Hepatocyte (in vitro differentiated cells): ENCODE measurements around the gene MAP2. TPM values are rescaled to one million over a fixed set of nuclear protein-coding genes. Genes with fewer than 3 reads are reported as not detected.

Experiments used
- DNase-seq: peaks from one replicate; pipeline ENCODE4 v3.0.0-alpha.2; 2016; ENCODE audit warnings: low spot score
- H2AFZ ChIP-seq: fragments of 200-600 bp; sonication (generic); 2 replicates; pipeline ENCODE4 v1.6.0; 2016; ENCODE audit warnings: antibody characterized with exemption, mild to moderate bottlenecking
- H3K27ac ChIP-seq: fragments of 200-600 bp; sonication (generic); 2 replicates; pipeline ENCODE4 v1.5.1; 2016; ENCODE audit warnings: mild to moderate bottlenecking
- H3K27me3 ChIP-seq: fragments of 200-600 bp; sonication (generic); 2 replicates; pipeline ENCODE4 v1.6.1; 2016
- H3K36me3 ChIP-seq: fragments of 200-600 bp; sonication (generic); replicated peaks from 2 replicates; pipeline ENCODE4 v1.5.1; 2016; ENCODE audit warnings: low read depth; ENCODE audit not compliant: insufficient read depth
- H3K4me1 ChIP-seq: fragments of 200-600 bp; sonication (generic); 2 replicates; pipeline ENCODE4 v1.5.1; 2016; ENCODE audit warnings: mild to moderate bottlenecking, moderate library complexity; ENCODE audit not compliant: insufficient read depth
- H3K4me2 ChIP-seq: fragments of 200-600 bp; sonication (generic); 2 replicates; pipeline ENCODE4 v1.6.0; 2016
- H3K4me3 ChIP-seq: fragments of 200-600 bp; sonication (generic); 2 replicates; pipeline ENCODE4 v1.5.1; 2016; ENCODE audit warnings: mild to moderate bottlenecking
- H3K79me2 ChIP-seq: fragments of 200-600 bp; sonication (generic); 2 replicates; pipeline ENCODE4 v1.6.0; 2017; ENCODE audit warnings: mild to moderate bottlenecking
- H3K9me2 ChIP-seq: fragments of 200-600 bp; sonication (generic); replicated peaks from 2 replicates; pipeline ENCODE4 v1.6.0; 2017; ENCODE audit warnings: mild to moderate bottlenecking; ENCODE audit not compliant: insufficient read depth
- H3K9me3 ChIP-seq: fragments of 200-600 bp; sonication (generic); 2 replicates; pipeline ENCODE4 v1.5.1; 2016; ENCODE audit warnings: low read depth, mild to moderate bottlenecking
- H4K20me1 ChIP-seq: fragments of 200-600 bp; sonication (generic); 2 replicates; pipeline ENCODE4 v1.6.0; 2016; ENCODE audit warnings: mild to moderate bottlenecking; ENCODE audit not compliant: insufficient read depth, poor library complexity, severe bottlenecking
- EZH2 ChIP-seq: fragments of 200-600 bp; sonication (generic); IDR thresholded peaks from 2 replicates; pipeline ENCODE4 v1.6.1; 2016; ENCODE audit warnings: antibody characterized with exemption, mild to moderate bottlenecking, borderline replicate concordance
- EZH2phosphoT487 ChIP-seq: fragments of 200-600 bp; sonication (generic); IDR thresholded peaks from one replicate; pipeline ENCODE4 v1.6.1; 2018; ENCODE audit warnings: antibody characterized with exemption, mild to moderate bottlenecking, low read depth, moderate library complexity; ENCODE audit not compliant: unreplicated experiment, severe bottlenecking
- WGBS: methylation state at CpG from one replicate; pipeline ENCODE4 v1.1.6; 2016; ENCODE audit warnings: low lambda C conversion rate; ENCODE audit errors: missing lambda C conversion rate; 5-methylcytosine and 5-hydroxymethylcytosine counted together
- polyA plus RNA-seq: library from polyadenylated mRNA; unstranded; fragments of >200 nt; fragmentation: Nextera tagmentation; extraction: Ambion mirVana; gene quantifications from 2 replicates; pipeline ENCODE4 v1.2.1, GENCODE V29; 2016
- total RNA-seq: library from RNA; depleted of rRNA; stranded (reverse); fragments of >200 nt; gene quantifications from 2 replicates; pipeline ENCODE4 v1.2.3, GENCODE V29; 2014
- TF ChIP-seq, protein P1 (sequence below): fragments of 200-600 bp; sonication (generic); IDR thresholded peaks from 2 replicates; pipeline ENCODE4 v1.5.1; 2016; ENCODE audit warnings: antibody characterized with exemption, mild to moderate bottlenecking; ENCODE audit not compliant: poor library complexity

Gene MAP2
- total and polyA plus RNA-seq, 2 experiments from 2014 or later: 4.6 to 5.8 TPM

DNA sequence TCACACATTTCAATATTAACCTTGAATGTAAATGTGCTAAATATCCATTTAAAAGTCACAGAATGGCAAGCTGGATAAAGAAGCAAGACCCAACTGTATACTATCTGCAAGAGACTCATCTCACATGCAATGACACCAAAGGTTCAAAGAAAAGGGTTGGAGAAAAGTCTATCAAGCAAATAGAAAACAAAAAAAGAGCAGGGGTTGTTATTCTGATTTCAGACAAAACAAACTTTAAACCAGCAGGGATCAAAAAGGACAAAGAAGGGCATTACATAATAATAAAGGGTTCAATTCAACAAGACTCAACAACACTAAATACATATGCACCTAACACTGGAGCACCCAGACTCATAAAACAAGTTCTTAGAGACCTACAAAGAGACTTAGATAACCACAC is 333.3 kb downstream of the MAP2 start:
- Histone ChIP-seq H3K4me1 (no peaks in the 10 kb centered on the region), H3K4me2 (no peak overlapping the region), H3K4me3 (no peak overlapping the region), H3K36me3 (no peaks in the 10 kb centered on the region), H3K79me2 (no peaks in the 10 kb centered on the region), H3K27me3 (no peaks in the 10 kb centered on the region), H4K20me1 (no peaks in the 10 kb centered on the region), H2AFZ (no peak overlapping the region), H3K9me2 (no peaks in the 10 kb centered on the region), H3K27ac (no peak overlapping the region), H3K9me3 (no peaks in the 10 kb centered on the region)
- no peak for TF ChIP-seq EZH2
- no peak for DNase-seq

DNA sequence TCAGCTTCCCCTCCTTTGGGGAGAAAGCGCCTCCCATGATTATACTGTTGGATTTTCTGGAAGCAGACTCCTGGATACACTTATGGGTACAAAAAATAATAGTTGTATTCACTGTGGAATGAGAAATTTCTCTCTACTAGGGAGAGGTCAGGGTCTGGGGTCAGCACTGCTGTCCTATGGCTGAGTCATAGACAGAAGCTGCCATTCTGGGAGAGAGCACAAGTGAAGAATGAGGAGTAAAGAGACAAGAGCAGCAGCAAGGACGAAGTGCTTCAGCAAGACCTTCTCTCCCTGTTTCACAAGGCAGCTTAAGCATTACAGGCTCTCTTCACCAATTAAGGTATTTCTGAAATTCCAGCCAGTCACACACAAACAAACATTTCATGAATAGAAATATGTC is 337.7 kb downstream of the MAP2 start:
- 53% methylated on average over 2 of the region's 2 CpGs for WGBS
- Histone ChIP-seq H3K4me3 (no peak overlapping the region), H3K27ac (no peak overlapping the region), H3K4me1 (no peaks in the 10 kb centered on the region), H3K9me3 (no peaks in the 10 kb centered on the region), H3K79me2 (no peaks in the 10 kb centered on the region), H3K9me2 (no peaks in the 10 kb centered on the region), H2AFZ (no peak overlapping the region), H4K20me1 (no peaks in the 10 kb centered on the region), H3K27me3 (no peaks in the 10 kb centered on the region), H3K36me3 (no peaks in the 10 kb centered on the region), H3K4me2 (no peak overlapping the region)
- TF ChIP-seq EZH2phosphoT487 (no peak), EZH2 (no peak)
- TF ChIP-seq, protein P1, sequence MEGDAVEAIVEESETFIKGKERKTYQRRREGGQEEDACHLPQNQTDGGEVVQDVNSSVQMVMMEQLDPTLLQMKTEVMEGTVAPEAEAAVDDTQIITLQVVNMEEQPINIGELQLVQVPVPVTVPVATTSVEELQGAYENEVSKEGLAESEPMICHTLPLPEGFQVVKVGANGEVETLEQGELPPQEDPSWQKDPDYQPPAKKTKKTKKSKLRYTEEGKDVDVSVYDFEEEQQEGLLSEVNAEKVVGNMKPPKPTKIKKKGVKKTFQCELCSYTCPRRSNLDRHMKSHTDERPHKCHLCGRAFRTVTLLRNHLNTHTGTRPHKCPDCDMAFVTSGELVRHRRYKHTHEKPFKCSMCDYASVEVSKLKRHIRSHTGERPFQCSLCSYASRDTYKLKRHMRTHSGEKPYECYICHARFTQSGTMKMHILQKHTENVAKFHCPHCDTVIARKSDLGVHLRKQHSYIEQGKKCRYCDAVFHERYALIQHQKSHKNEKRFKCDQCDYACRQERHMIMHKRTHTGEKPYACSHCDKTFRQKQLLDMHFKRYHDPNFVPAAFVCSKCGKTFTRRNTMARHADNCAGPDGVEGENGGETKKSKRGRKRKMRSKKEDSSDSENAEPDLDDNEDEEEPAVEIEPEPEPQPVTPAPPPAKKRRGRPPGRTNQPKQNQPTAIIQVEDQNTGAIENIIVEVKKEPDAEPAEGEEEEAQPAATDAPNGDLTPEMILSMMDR: no peak
- DNase-seq: no peak

DNA sequence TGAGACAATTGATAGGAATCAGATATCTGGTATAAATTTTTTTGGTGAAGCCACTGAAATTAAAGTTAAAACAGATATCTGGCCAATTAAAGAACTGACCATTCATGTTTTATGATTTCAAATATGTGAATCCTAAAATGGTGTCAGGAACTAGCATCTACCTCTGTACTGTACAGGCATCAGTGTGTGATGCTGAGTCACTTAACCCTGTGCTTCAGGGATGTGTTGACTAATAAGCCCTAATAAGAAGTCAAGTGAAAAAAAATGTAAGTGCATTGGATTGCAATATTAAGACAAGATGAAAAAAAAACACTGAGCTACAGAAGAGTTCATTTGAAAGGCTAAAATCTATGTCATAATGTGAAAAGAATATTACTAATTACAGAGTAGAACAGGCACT is 338.7 kb downstream of the MAP2 start:
- no peaks in the 10 kb centered on the region for H3K4me1 ChIP-seq
- no peak overlapping the region for H3K4me3 ChIP-seq
- no peak overlapping the region for H3K4me2 ChIP-seq
- no peaks in the 10 kb centered on the region for H3K27me3 ChIP-seq
- H3K36me3 ChIP-seq: no peaks in the 10 kb centered on the region
- no peaks in the 10 kb centered on the region for H3K9me2 ChIP-seq
- H3K79me2 ChIP-seq: no peaks in the 10 kb centered on the region
- no peak overlapping the region for H3K27ac ChIP-seq
- H2AFZ ChIP-seq: no peak overlapping the region
- no peaks in the 10 kb centered on the region for H4K20me1 ChIP-seq
- no peaks in the 10 kb centered on the region for H3K9me3 ChIP-seq
- DNase-seq: no peak
- TF ChIP-seq, protein P1: no peak
- no peak for TF ChIP-seq EZH2phosphoT487
- no peak for TF ChIP-seq EZH2

DNA sequence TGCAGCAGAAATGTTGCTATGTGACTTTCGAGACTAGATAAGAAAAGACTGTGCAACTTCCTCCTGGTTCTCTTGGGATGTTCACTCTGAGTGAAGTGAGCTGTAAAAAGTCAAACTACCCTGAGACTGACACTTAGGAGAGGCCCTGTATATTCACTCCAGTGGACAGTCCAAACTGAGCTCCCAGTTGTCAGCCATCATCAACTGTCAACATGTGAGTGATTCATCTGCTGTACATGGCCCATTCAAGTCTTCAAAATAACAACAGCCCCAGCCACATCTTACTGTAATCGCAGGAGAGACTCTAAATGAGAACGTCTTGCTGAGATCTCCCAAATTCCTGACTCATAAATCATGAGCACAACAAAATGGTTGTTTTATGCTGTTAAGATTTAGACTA is 339.3 kb downstream of the MAP2 start:
- H3K36me3 ChIP-seq: no peaks in the 10 kb centered on the region
- H4K20me1 ChIP-seq: no peaks in the 10 kb centered on the region
- TF ChIP-seq EZH2: no peak
- TF ChIP-seq, protein P1: no peak
- TF ChIP-seq EZH2phosphoT487: no peak
- no peak overlapping the region for H3K27ac ChIP-seq
- H3K9me3 ChIP-seq: no peaks in the 10 kb centered on the region
- H3K4me2 ChIP-seq: no peak overlapping the region
- DNase-seq: no peak
- H3K9me2 ChIP-seq: no peaks in the 10 kb centered on the region
- 78% methylated on average over 3 of the region's 3 CpGs for WGBS
- H3K79me2 ChIP-seq: no peaks in the 10 kb centered on the region
- no peak overlapping the region for H2AFZ ChIP-seq
- H3K4me1 ChIP-seq: no peaks in the 10 kb centered on the region
- H3K4me3 ChIP-seq: no peak overlapping the region
- no peaks in the 10 kb centered on the region for H3K27me3 ChIP-seq
